Measurements from ENCODE around the gene ERC2.

GRCh38 chr3:56113231-56113630 is 355.0 kb downstream of the ERC2 start:
- TF ChIP-seq, protein P1, sequence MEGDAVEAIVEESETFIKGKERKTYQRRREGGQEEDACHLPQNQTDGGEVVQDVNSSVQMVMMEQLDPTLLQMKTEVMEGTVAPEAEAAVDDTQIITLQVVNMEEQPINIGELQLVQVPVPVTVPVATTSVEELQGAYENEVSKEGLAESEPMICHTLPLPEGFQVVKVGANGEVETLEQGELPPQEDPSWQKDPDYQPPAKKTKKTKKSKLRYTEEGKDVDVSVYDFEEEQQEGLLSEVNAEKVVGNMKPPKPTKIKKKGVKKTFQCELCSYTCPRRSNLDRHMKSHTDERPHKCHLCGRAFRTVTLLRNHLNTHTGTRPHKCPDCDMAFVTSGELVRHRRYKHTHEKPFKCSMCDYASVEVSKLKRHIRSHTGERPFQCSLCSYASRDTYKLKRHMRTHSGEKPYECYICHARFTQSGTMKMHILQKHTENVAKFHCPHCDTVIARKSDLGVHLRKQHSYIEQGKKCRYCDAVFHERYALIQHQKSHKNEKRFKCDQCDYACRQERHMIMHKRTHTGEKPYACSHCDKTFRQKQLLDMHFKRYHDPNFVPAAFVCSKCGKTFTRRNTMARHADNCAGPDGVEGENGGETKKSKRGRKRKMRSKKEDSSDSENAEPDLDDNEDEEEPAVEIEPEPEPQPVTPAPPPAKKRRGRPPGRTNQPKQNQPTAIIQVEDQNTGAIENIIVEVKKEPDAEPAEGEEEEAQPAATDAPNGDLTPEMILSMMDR (IDR thresholded peaks at IDR 0.05), result no peak
- no peak for TF ChIP-seq POLR2A (IDR thresholded peaks at IDR 0.05)

Measured in ovary (tissue), 3 donors.